OCI-LY3 (cell line): ENCODE data around the gene CHMP4B.

Experiments used
- CTCF ChIP-seq: fragments of 200-600, 300-600 bp; sonication (generic); IDR thresholded peaks from 2 replicates; pipeline ENCODE4 v1.5.1; 2014; ENCODE audit warnings: antibody characterized with exemption, low read length, low read depth
- EZH2phosphoT487 ChIP-seq: fragments of 200-600 bp; shearing (Covaris generic); IDR thresholded peaks from 2 replicates; pipeline ENCODE4 v1.6.1; 2018; ENCODE audit warnings: antibody characterized with exemption, mixed run types, low read depth

- TF ChIP-seq CTCF (no peak), EZH2phosphoT487 (no peak)
Measured at GRCh38 chr20:33828967-33829560, 17.9 kb downstream of the CHMP4B start.
